GM10847 (cell line): ENCODE results near the gene PRKCB.

Source experiments
- POLR2A ChIP-seq: IDR thresholded peaks from 2 replicates; pipeline ENCODE4 v1.6.1; 2011; ENCODE audit not compliant: insufficient read length; ENCODE audit errors: extremely low read depth

PRKCB gene

GRCh38 chr16:23930791-23931190 lies 95.0 kb downstream of the PRKCB start:
- no peak for TF ChIP-seq POLR2A

GRCh38 chr16:23931199-23931598 lies 95.4 kb downstream of the PRKCB start:
- TF ChIP-seq POLR2A, result no peak

GRCh38 chr16:23934610-23935236 lies 98.9 kb downstream of the PRKCB start:
- TF ChIP-seq POLR2A, result no peak

GRCh38 chr16:23940111-23940510 lies 104.3 kb downstream of the PRKCB start:
- TF ChIP-seq POLR2A, result no peak

GRCh38 chr16:23941025-23941424 lies 105.2 kb downstream of the PRKCB start:
- no peak for TF ChIP-seq POLR2A

- no peak for TF ChIP-seq POLR2A
Measured at GRCh38 chr16:23941963-23942564, 106.3 kb downstream of the PRKCB start.

- no peak for TF ChIP-seq POLR2A
Measured at GRCh38 chr16:23943604-23944003, 107.8 kb downstream of the PRKCB start.

GRCh38 chr16:23944381-23944780 lies 108.6 kb downstream of the PRKCB start:
- no peak for TF ChIP-seq POLR2A

- TF ChIP-seq POLR2A, result no peak
Measured at GRCh38 chr16:23945243-23945642, 109.5 kb downstream of the PRKCB start.

GRCh38 chr16:23947838-23948237 lies 112.1 kb downstream of the PRKCB start:
- TF ChIP-seq POLR2A, result no peak

- no peak for TF ChIP-seq POLR2A
Measured at GRCh38 chr16:23948949-23949411, 113.2 kb downstream of the PRKCB start.

- no peak for TF ChIP-seq POLR2A
Measured at GRCh38 chr16:23949630-23950290, 114.0 kb downstream of the PRKCB start.

- no peak for TF ChIP-seq POLR2A
Measured at GRCh38 chr16:23950291-23950894, 114.6 kb downstream of the PRKCB start.

- no peak for TF ChIP-seq POLR2A
Measured at GRCh38 chr16:23950898-23951297, 115.1 kb downstream of the PRKCB start.

GRCh38 chr16:23952128-23952970 lies 116.6 kb downstream of the PRKCB start:
- no peak for TF ChIP-seq POLR2A
